H1 (cell line): ENCODE data around the gene PREX1. TPM values are rescaled to one million over a fixed set of nuclear protein-coding genes. Genes with fewer than 3 reads are reported as not detected.

Experiments used
- CBX5 ChIP-seq: fragments of 300-800, 300-1000 bp; sonication (generic); IDR thresholded peaks from 2 replicates; pipeline ENCODE4 v1.7.1; 2016; ENCODE audit warnings: antibody characterized with exemption, low read length, low read depth
- EP300 ChIP-seq, 2 experiments: IDR thresholded peaks; 1 replicate in 1 of 2; 2 replicates in 1 of 2; pipeline ENCODE4 v1.6.1; 2011 to 2012; ENCODE audit warnings: low read depth in 2 of 2, low read length in 2 of 2, mild to moderate bottlenecking in 2 of 2, borderline replicate concordance in 1 of 2, inconsistent platforms in 1 of 2, moderate library complexity in 1 of 2
- RBBP5 ChIP-seq: IDR thresholded peaks from 2 replicates; pipeline ENCODE4 v1.7.1; 2012; ENCODE audit warnings: low read depth, mild to moderate bottlenecking, inconsistent platforms, low read length, moderate library complexity, borderline replicate concordance
- SIX5 ChIP-seq: IDR thresholded peaks from 2 replicates; pipeline ENCODE4 v1.6.1; 2011; ENCODE audit warnings: mild to moderate bottlenecking, low read depth, low read length
- polyA plus RNA-seq, 7 experiments: library from polyadenylated mRNA; depleted of rRNA in 3 of 7; stranded (reverse) in 5 of 7; unstranded in 2 of 7; fragments of >200 nt in 5 of 7; fragments of 200-250 nt in 2 of 7; gene quantifications; 1 replicate in 5 of 7; 2 replicates in 1 of 7; 4 replicates in 1 of 7; pipeline versions ENCODE4 v1.2.1 to v1.2.3, GENCODE V29; 2011 to 2013; ENCODE audit warnings: missing spikeins in 2 of 7, mixed read lengths in 2 of 7
- total RNA-seq: library from RNA; stranded (reverse); fragmentation: NEBNext Ultra II Directional; extraction: Animal tissue kit (Norgen Biotek cat#: 25700); gene quantifications from 2 replicates; pipeline ENCODE4 v1.2.1, GENCODE V29; 2021

Gene PREX1
- total and polyA plus RNA-seq, 2 of the 8 experiments (the other 6 are each of a cell fraction or from before 2014, with no cell fraction given): 10.7 to 12.8 TPM

- TF ChIP-seq EP300 (IDR thresholded peaks at IDR 0.05; ENCODE audit: borderline replicate concordance in 1 of 2, low read depth in 2 of 2, low read length in 2 of 2): no peak
- TF ChIP-seq CBX5: no peak
- no peak for TF ChIP-seq RBBP5
- TF ChIP-seq SIX5: no peak
Observed at GRCh38 chr20:48642105-48642880, 185.5 kb downstream of the PREX1 start (continued).
